Stimulated activated CD4-positive, alpha-beta T cell treated with anti-CD3 and anti-CD28 coated beads, Interleukin-15, amount 100 ng/mL, for 48 hours (primary cell): ENCODE results near the gene DTNBP1.

ENCODE experiments used
- DNase-seq, 2 donors: peaks; one replicate each; pipeline ENCODE4 v3.0.0-alpha.2; 2020; ENCODE audit warnings: low read depth in 2 of 2

DTNBP1 gene

DNA sequence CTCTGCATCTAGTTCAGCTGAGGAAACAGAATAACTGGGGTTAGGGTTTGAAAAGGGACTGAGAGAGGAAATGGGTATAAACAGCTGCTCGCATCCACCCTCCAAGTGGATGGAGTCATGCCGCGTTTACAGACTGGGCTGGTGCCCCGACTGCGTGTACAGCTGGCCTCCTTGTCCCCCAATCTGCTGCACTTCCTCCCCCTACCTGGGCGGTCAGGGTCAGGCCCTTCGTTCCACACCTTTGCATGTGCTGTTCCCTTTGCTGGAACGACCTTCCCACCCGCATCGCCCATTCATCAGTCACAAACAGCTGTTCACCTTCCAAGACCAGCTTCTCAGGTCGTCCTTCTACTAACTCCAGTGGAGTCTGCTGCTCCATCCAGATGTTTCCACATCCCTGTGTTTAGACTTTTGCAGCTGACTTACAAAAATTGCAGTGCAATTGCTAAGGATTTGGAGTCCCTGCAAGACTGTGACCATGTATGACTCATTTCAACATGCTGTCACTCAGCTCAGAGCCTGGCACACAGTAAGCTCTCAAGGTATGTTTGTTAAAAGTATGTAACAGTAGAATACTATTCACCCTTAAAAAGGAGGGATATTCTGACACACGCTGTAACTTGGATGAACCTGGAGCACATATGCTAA is 129.3 kb downstream of the DTNBP1 start:
- no peak for DNase-seq

DNA sequence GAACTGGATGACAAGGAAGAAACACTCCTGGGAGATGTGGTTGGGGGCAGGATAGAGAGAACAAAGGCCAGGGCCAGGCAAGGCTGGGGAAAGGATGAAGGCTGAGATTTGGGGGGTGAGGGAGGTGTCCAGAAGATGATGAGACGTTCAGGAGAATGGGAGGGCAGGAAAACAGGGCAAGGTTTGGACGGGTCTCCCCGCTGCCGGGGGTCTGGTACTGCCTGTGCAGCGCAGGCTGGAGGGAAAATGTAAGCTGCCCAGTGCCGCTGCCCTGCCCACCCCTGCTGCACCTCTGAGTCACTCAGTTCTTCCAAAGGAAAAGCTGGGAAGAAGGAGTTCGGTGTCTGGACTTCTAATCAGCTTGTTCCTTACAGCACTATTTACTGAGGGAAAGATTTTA is 130.9 kb downstream of the DTNBP1 start:
- DNase-seq: no peak

GRCh38 chr6:15530411-15530810 is 132.4 kb downstream of the DTNBP1 start:
- DNase-seq: no peak

DNA sequence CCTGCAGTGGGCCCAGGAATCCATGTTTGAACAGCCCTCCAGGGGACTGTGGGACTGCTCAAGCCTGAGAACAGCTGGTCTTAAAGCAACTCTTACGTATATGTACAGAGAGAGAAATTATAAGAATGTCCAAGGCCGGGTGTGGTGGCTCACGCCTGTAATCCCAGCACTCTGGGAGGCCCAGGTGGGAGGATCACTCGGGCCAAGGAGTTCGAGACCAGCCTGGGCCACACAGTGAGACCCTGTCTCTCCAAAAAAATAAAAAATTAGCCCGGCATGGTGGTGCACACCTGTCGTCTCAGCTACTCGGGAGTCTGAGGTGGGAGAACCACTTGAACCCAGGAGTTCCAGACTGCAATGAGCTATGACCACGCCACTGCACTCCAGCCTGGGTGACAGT is 134.0 kb downstream of the DTNBP1 start:
- DNase-seq: no peak

DNA sequence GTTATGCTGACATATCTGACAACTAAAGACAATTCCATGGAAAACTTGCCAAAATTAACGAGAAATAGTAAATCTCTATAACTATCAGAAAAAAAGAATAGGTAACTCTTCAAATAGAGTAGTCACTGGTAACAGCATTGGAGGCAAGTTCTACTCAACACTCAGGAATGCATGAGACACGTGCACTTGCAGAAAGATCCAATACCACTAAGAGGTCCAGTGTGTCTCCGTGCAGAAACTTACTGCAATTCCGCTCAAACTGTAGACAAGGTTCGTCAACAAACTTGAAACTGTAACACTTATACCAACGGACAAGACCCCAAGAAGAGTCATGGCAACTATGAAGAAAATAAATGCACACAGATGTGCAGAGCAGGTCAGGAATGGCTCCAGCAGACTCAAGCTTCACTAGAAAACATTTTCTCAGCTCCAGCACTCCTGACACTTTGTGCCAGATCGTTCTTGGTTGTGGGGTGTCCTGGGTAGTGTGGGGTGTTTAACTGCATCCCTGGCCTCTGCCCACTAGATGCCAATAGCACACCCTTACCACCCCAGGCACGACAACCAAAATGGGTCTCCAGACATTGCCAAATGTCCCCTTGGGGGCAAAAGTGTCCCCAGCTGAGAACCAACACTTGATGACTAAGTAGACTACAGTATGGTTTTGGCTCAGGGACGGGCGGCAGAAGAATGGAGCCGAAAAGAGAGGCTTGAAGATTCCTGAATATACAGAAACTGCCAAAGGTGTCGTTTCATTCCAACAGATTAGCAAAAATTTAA is 134.8 kb downstream of the DTNBP1 start:
- no peak for DNase-seq

- DNase-seq: no peak
Measured at GRCh38 chr6:15526212-15526701, 136.6 kb downstream of the DTNBP1 start.

GRCh38 chr6:15524861-15525401 is 137.9 kb downstream of the DTNBP1 start:
- no peak for DNase-seq

GRCh38 chr6:15523679-15524630 is 138.9 kb downstream of the DTNBP1 start:
- no peak for DNase-seq

DNA sequence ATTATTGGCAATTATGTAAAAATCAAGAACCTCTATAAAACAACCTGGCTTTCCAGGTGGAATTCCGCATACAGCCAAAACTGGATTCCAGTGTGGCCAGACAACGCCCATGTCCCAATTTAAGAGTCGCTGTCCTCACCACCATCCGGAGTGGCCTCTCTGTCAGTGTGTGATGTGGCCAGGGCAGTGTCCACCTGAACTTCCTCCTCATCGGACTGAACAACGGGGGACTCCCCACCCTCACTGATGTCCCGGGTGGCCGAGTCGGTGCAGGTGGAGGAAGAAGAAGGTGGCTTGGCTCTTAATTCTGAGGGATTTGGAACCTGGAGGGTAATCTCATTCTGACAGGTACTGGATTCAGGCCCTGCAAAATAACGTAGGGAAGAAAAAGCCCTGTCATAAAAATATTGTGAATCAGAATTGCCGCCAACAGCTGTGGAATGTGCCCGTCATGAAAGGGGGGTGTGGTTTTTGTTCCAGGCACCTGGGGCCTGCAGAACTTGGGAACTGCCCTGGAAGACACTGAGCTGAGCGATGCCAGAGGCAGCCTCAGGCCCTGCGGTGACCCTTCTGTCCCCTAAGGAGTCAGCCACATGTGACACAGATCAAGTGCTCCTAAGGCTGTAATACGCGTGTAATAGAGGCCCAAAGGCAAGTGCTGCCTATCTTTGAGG is 139.8 kb downstream of the DTNBP1 start:
- DNase-seq: no peak

DNA sequence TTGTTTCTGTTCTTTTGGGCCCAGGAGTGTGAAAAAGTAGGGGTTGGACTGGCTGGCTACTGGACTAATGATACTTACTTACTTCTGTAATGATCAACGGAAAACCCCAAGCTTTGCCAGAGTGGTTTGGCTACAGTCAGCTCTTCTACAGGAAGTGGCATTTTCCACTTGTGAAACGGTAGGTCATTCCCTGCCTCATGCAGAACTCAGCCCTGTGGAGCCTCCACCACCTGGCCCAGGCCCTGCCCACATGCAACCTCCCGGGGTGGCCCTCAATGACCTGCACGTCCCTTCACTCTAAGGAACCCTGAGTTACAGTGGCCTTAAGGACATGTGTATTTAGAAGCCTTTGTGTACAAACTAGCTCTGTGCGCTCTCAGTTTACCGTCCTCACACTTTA is 140.4 kb downstream of the DTNBP1 start:
- DNase-seq: no peak

- no peak for DNase-seq
Measured at GRCh38 chr6:15522026-15522425, 140.8 kb downstream of the DTNBP1 start.

DNA sequence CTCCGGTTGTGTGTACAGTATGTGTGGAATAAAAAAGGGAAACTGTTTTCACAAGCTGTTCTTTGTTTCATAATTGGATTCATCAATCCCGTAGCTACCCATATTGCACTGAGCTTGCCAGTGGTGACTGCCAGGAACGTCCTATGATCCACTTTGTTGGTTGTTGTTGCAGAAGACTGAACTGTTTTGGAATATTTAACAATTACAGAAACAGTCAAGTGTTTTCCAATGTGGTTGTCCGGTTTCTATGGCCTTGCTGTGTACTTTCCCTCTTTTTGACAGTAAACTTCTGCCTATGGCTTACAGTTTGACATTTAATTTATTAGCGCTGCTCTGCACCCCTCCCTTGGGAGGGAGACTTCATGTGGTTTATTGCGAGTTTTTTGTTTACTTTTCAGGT is 141.2 kb downstream of the DTNBP1 start:
- DNase-seq: no peak

- DNase-seq: no peak
Measured at GRCh38 chr6:15520626-15521203, 142.1 kb downstream of the DTNBP1 start.

- no peak for DNase-seq
Measured at GRCh38 chr6:15519681-15520080, 143.1 kb downstream of the DTNBP1 start.

DNA sequence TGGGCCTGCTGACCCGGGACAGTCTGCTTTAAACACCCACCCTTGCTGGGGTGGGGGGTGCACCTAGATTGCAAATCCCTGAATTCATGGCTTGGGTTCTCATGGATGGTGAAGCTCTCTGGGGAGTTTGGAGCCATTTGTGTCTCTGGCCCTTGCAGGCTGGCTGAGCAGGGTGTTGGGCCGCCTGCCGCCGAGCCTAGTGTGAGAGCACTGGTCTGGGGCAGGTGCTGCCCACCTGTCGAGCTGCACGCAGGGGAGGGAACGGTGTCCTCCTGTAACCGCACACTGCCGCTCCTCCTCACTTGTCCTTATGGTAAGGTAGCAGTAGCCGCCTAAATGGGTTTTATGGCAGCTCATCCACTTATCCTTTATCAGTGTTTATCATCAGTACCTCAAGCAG is 143.9 kb downstream of the DTNBP1 start:
- no peak for DNase-seq

GRCh38 chr6:15518057-15518456 is 144.8 kb downstream of the DTNBP1 start:
- DNase-seq: no peak

- DNase-seq: no peak
Measured at GRCh38 chr6:15517600-15517999, 145.2 kb downstream of the DTNBP1 start.

DNA sequence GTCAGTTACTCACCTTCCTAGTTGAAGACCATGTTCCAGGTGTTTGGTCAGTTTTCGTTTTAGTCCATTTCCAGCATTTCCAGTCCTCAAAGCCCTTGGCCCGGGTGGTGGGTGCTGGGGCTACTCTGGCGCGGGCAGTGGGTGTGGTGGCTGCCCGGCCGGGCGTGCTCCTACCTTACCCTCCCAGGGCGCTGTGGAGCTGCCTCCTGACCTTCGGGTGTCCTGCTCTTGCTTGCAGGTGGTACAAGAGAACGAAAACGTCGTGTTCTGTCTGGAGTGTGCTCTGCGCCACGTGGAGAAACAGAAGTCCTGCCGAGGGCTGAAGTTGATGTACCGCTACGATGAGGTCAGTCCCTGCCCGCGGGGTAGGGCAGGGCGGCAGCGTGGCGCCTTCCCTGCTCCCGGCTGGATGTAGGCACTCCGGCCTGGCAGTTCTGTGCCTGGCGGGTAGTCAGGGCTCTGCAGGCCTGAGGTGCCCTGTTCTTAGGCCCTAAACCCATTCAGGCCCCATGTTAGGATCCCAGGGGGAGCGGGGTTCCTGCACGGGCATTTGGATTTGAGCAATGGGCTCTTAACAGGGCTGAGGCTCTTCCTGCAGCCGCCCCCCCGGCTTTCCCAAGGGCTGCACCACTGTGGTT is 145.8 kb downstream of the DTNBP1 start:
- DNase-seq: no peak

DNA sequence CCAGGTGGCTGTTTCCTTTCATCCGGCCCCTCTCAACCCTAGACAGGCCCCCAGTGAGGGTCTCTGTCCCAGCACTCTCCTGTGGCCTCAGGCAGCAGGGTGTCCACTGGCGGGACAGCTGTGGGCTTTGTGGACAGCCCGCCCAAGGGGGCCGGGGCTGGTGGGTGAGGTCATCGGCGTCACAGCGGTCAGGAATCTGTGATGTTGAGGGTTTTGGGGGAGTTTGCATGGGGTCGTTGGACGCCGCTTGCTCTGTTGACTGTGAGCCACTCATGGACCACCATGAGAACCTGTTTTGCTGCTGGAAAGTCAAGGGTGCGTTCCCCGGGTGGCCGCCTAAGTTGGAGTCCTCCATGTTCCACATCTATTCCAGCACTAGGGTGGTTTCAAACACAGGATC is 146.4 kb downstream of the DTNBP1 start:
- no peak for DNase-seq

DNA sequence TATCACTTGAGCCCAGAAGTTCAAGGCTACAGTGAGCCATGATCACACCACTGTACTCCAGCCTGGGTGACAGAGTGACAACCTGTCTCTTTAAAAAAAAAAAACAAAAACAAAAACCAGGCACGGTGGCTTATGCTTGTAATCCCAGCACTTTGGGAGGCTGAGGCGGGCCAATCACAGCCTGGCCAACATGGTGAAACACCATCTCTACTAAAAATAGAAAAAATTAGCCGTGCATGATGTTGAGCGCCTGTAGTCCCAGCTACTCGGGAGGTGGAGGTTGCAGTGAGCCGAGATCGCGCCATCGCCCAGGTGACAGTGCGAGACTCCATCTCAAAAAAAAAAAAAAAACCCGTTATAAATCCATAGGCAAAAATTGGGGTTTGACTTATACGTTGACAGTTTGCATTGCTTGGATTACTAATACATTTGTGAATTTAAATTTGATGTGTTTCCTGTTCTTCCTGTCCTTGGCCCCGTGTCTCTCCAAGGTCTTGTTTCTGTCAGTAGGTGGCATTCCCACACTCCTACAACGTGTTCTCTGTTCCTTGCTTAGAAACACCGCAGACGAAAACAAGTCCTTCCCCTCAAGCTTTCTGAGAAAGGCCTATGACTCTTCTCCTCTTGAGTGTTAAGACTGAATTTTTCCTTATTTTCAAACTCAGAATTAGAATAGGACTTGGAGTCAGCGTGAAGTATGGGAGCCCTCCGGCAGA is 147.0 kb downstream of the DTNBP1 start:
- DNase-seq: no peak
